ENCODE results near the gene ROMO1. TPM values are rescaled to one million over a fixed set of nuclear protein-coding genes. Genes with fewer than 3 reads are reported as not detected.

Gene ROMO1
- total RNA-seq, 4 donors from 2014 or later, result 69.3 to 492 (median 171) TPM

- peak; percentile 91 to 94 for DNase-seq
- intact Hi-C loops (cut with DNase I; ENCODE audit: low total_unique reads), result no loop called here
- H3K4me3 ChIP-seq, result peak within 1 kb of the TSS; percentile 71 to 85
- no peaks in the 10 kb centered on the region for H3K27me3 ChIP-seq
- TF ChIP-seq POLR2A (IDR thresholded peaks at IDR 0.05) (peak; percentile 95 to 96), CTCF (IDR thresholded peaks at IDR 0.05) (peak in 2 of 4 experiments; percentile 14 to 20)
- no peaks in the 10 kb centered on the region for H3K9me3 ChIP-seq
- H3K36me3 ChIP-seq, result no peaks in the 10 kb centered on the region
- H3K4me1 ChIP-seq, result peaks cover 0 to 6% of the 10 kb centered on the region in 2 donors
- H3K27ac ChIP-seq, result peak within 1 kb of the TSS; percentile 96
Measured at GRCh38 chr20:35664466-35665206, 34.6 kb upstream of the ROMO1 start, which contains the start of the genes CPNE1 and RBM12. Gene CPNE1, minus strand, starts transcription at chr20:35664900. Its CDS starts 31,977 bp downstream, at chr20:35632923. Gene RBM12, minus strand, starts transcription at chr20:35664900. Its CDS starts 9,578 bp downstream, at chr20:35655322.

- Histone ChIP-seq H3K27me3 (no peaks in the 10 kb centered on the region), H3K36me3 (no peaks in the 10 kb centered on the region), H3K4me3 (no peak overlapping the region), H3K27ac (peak overlapping the region in 1 of 2 donors; percentile 96), H3K4me1 (peaks cover 0 to 2% of the 10 kb centered on the region in 2 donors), H3K9me3 (no peaks in the 10 kb centered on the region)
- TF ChIP-seq POLR2A (IDR thresholded peaks at IDR 0.05) (no peak), CTCF (IDR thresholded peaks at IDR 0.05) (no peak)
- intact Hi-C loops (cut with DNase I; ENCODE audit: low total_unique reads), result no loop called here
- no peak for DNase-seq
Measured at GRCh38 chr20:35665949-35666288, 33.3 kb upstream of the ROMO1 start.

GRCh38 chr20:35669221-35669620, 30.0 kb upstream of the ROMO1 start:
- no peak overlapping the region for H3K4me3 ChIP-seq
- intact Hi-C loops (cut with DNase I; ENCODE audit: low total_unique reads), result no loop called here
- TF ChIP-seq POLR2A (IDR thresholded peaks at IDR 0.05) (no peak), CTCF (IDR thresholded peaks at IDR 0.05) (no peak)
- H3K4me1 ChIP-seq, result no peaks in the 10 kb centered on the region
- no peak overlapping the region for H3K27ac ChIP-seq
- H3K9me3 ChIP-seq, result no peaks in the 10 kb centered on the region
- no peaks in the 10 kb centered on the region for H3K27me3 ChIP-seq
- no peaks in the 10 kb centered on the region for H3K36me3 ChIP-seq
- no peak for DNase-seq

- no peak for TF ChIP-seq CTCF (IDR thresholded peaks at IDR 0.05)
- TF ChIP-seq POLR2A (IDR thresholded peaks at IDR 0.05), result no peak
- H3K4me1 ChIP-seq, result no peaks in the 10 kb centered on the region
- intact Hi-C loops (cut with DNase I; ENCODE audit: low total_unique reads), result no loop called here
- DNase-seq, result no peak
- H3K27me3 ChIP-seq, result no peaks in the 10 kb centered on the region
- H3K36me3 ChIP-seq, result no peaks in the 10 kb centered on the region
- no peak overlapping the region for H3K27ac ChIP-seq
- no peaks in the 10 kb centered on the region for H3K9me3 ChIP-seq
- H3K4me3 ChIP-seq, result no peak overlapping the region
Measured at GRCh38 chr20:35669681-35670080, 29.5 kb upstream of the ROMO1 start.

- no peak for DNase-seq
- Histone ChIP-seq H3K4me3 (no peak overlapping the region), H3K36me3 (no peaks in the 10 kb centered on the region), H3K4me1 (no peaks in the 10 kb centered on the region), H3K27me3 (no peaks in the 10 kb centered on the region), H3K9me3 (no peaks in the 10 kb centered on the region), H3K27ac (no peak overlapping the region)
- intact Hi-C loops (cut with DNase I; ENCODE audit: low total_unique reads), result no loop called here
- TF ChIP-seq CTCF (IDR thresholded peaks at IDR 0.05) (no peak), POLR2A (IDR thresholded peaks at IDR 0.05) (no peak)
Measured at GRCh38 chr20:35673884-35674283, 25.3 kb upstream of the ROMO1 start.
